GM18511 (cell line): ENCODE data around the gene PNPLA7.

Experiments
- ATAC-seq: cut with Tn5 transposase; IDR thresholded peaks from one replicate; pipeline ENCODE4 v1.9.1; 2021; ENCODE audit warnings: mild to moderate bottlenecking, moderate library complexity; ENCODE audit not compliant: unreplicated experiment

The PNPLA7 gene

DNA sequence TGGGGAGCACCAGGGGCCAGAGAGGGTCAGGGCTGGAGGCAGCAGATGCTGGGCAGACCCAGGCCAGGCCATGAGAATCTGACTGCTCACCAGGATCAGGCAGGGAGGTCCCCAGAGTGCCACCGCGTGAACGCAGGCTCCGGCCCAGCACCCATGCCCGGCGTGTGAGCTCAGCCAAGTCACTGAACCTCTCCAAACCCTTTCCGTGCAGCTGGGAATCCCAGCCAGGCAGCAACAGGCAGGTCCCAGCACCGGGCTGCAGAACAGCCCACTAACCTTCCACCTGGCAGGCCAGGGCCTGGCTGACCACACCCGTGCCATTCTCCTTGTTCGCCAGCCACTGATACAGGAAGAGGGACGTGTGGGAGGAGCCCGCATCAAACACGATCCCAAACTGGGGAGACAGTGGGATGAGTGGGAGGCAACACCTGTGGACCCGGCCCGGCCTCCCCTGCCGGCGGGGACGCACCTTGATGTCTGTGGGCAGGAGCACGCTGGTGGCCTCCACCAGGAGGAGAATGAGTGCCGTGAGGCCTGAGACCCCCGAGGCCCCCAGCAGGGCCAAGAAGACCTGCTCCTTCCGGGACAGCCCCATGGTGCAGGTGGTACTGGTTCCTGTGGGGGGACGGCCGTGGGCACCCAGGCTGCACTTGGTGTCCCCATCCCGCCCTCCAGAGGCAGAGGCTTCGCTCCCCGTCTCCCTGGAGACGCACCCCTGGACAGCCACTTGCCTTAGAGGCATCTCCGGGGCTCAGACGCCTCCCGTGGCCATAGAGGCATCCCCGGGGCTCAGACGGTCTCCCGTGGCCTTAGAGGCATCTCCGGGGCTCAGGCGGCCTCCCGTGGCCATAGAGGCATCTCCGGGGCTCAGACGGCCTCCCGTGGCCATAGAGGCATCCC lies 112.3 kb downstream of the PNPLA7 start:
- no peak for ATAC-seq

GRCh38 chr9:137436761-137437600 lies 113.2 kb downstream of the PNPLA7 start:
- ATAC-seq: no peak

DNA sequence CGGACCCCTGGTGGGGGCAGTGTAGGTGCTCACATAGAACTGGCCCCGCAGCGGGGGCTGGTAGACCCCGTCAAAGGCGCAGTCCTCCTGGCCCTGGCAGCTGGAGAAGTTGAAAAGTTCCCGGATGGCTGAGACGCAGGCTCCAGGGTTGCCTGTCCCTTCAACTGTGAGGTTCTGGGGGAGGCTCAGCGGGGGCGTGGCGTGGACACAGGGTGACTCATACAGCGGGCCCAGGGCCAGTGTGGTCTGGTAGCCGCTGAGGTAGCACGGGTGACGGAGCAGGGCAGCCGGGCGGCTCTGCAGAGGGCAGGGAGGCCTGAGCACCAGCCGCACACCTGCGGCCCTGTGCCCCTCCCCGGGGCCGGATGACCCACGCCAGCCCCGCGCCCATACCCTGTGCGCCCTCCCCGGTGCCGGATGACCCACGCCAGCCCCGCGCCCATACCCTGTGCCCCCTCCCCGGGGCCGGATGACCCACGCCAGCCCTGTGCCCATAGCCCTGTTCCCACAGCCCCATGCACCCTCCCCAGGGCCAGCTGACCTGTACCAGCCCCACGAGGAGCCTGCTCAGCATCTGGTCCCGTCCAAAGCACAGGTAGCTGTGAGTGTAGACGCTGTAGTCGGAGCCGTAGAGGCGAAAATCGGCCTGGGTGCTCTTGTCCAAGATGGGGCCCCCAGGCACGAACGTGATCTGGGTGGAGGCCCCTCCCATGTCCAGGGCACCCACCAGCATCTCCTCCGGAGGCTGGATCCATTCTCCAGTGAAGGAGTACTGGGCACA lies 114.0 kb downstream of the PNPLA7 start:
- ATAC-seq: no peak

GRCh38 chr9:137435381-137435891 lies 114.8 kb downstream of the PNPLA7 start:
- ATAC-seq: no peak

GRCh38 chr9:137434498-137435380 lies 115.5 kb downstream of the PNPLA7 start:
- ATAC-seq: no peak

DNA sequence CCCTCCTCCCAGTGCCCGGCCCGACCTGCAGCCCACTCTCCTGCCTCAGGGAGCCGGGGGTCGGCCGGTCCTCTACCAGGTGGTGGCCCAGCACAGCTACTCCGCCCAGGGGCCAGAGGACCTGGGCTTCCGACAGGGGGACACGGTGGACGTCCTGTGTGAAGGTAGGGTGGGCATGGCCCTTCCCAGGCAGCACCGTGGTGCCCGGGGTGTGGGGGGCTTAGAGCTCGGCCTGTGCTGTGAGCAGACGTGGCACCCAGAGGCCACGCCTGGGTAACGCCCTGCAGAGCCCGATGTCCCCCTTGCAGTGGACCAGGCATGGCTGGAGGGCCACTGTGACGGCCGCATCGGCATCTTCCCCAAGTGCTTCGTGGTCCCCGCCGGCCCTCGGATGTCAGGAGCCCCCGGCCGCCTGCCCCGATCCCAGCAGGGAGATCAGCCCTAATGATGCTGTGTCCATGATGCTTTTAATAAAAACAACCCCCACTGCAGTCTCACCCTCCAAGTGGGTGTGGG lies 116.2 kb downstream of the PNPLA7 start:
- no peak for ATAC-seq

DNA sequence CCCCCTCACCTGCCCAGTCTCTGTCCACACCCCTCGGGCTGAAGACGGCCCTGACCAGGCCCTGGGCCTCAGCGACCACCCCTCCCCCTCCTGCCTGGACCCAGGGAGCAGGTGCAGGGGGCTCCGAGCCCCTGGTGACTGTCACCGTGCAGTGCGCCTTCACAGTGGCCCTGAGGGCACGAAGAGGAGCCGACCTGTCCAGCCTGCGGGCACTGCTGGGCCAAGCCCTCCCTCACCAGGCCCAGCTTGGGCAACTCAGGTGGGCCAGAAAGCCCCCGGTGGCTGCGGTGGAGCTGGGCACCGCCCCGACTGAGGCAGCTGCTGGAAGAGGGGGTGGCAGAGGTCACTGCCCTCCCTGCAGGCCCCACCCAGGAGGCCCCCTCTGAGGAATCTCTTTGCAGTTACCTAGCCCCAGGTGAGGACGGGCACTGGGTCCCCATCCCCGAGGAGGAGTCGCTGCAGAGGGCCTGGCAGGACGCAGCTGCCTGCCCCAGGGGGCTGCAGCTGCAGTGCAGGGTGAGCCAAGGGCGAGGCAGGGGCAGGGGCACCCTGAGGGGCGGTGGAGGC lies 116.8 kb downstream of the PNPLA7 start:
- no peak for ATAC-seq

DNA sequence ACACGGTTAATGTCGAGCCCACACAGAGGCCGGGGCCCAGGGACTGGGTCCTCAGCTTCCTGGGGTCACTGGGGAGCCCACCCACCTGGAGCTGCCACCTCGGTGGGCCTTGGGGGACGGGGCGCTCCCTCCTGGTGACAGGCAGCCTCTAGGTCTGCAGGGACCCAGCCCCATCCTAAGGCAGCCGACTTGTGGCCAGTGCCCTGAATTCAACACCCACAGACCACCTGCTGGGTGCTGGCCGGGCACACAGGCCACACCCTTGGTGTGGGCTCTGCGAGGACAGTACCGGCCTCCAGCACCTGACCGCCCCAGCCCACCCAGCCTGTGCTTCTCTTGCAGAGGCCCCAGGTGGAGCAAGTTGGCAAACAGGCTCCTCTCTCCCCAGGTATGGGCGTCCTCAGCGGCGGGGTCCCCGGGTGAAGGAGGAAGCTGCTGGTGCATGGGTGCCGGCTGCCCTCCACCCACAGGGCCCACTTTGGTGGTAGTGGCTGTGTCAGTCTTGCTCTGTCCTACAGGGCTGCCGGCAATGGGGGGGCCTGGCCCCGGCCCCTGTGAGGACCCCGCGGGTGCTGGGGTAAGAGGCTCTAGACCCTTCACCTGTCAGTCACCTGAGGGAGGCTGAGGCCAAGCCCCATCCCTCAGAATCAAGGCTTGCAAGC lies 117.4 kb downstream of the PNPLA7 start:
- ATAC-seq: no peak

DNA sequence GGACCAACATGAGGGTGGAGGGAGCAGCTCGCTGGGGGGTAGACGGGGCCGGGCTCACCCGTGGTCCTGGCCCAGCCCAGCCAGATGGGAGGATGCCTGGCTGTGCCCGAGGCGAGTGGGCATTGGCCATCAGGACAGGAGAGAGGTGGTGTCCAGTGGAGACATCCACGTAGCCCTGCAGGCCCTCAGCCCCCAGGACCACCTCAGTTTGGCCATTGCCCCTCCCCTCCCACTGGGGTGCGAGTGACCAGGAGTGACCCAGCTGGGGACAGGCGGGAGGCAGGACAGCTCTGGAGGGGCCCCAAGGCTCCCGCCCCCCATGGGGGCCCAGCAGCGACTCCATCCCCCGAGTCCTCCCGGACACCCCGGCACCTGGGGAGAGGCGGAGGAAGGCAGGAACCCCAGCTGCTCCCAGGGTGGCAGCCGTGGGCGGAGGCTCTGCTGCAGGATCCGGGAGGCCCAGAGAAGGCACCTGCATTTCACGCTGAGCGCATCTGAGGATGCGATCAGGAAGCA lies 118.7 kb downstream of the PNPLA7 start:
- ATAC-seq: no peak

- no peak for ATAC-seq
These were observed 119.3 kb downstream of the PNPLA7 start for GRCh38 chr9:137430723-137431415.

DNA sequence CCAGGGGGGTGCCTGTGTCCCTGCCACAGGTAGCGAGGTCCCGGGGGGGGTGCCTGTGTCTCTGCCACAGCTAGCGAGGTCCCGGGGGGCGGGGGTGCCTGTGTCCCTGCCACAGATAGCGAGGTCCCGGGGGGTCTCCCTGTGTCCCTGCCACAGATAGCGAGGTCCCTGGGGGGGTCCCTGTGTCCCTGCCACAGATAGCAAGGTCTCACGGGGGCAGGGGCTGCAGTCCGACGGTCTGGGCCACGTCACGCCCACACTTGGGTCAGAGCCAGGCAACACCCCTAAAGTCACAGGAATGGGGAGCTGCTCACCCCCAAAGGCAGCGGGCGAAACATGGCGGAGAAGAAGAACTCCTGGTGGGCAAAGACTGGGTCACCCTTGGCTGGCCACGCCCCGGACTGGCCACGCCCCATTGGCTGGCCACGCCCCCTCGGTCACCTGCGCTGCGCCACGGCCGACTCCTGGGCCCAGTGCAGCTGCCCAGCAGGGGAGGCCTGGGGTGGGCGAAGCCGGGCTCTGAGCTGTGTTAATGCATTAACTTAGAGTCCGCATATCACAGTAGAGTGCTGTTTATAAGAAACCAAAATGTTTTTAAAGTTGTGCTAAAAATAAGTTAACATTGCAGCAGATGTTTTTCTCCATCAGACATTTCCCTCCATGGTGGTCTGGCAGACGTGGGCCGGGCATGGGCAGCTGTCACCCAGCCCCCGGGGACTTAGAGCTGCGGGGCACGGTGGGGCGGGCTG lies 120.1 kb downstream of the PNPLA7 start:
- ATAC-seq: no peak

DNA sequence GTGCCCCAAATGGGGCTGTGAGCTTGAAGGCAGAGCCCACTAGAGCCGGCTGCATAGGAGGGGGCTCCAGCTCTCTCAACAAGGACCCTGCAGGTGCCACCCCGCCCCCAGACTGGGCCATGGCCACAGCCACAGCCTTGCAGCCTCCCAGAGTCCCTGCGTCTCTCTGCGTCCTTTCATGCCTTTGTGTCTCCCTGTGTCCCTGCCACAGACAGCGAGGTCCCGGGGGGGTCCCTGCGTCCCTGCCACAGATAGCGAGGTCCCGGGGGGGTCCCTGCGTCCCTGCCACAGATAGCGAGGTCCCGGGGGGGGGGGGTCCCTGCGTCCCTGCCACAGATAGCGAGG lies 120.7 kb downstream of the PNPLA7 start:
- ATAC-seq: no peak

DNA sequence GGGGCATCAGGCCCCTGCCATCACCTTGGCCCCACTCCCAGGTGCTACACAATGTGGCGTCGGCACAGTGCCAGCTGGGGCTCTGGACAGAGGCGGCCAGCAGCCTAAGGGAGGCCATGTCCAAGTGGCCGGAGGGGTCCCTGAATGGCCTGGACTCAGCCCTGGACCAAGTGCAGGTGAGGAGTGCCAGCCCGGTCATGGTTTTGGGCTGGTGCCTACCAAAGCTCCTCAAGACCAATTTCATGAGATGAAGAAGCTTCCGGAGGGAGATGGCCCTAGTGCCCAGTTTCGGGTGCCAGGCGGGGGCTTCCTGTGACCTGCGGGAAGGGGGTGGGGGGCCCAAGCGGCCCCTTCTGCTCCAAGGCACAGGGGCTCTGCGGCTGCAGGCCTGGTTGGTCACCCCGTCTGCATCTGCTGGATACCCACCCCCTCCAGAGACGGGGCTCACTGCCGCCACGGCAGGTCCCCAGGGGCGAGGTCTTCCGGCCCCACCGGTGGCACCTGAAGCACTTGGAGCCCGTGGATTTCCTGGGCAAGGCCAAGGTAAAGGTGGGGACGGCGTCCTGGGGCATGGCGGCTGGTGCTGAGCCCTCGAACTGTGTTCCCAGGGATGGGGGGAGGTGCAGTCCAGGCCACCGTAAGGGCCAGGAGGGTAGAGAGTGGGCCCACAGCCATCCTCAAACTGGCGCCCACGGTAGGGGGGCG lies 121.2 kb downstream of the PNPLA7 start:
- no peak for ATAC-seq

GRCh38 chr9:137428311-137428630 lies 121.9 kb downstream of the PNPLA7 start:
- ATAC-seq: no peak

- no peak for ATAC-seq
These were observed 122.5 kb downstream of the PNPLA7 start for GRCh38 chr9:137427454-137428310.
